ENCODE measurements around the gene COLEC11.

GRCh38 chr2:3626812-3627499 lies 32.0 kb downstream of the COLEC11 start:
- TF ChIP-seq POLR2A (IDR thresholded peaks at IDR 0.05; ENCODE audit: low read depth, low read length), result no peak
- TF ChIP-seq TAF1 (IDR thresholded peaks at IDR 0.05; ENCODE audit: borderline replicate concordance, low read depth, low read length), result no peak
- no peak for TF ChIP-seq POLR2AphosphoS5 (IDR thresholded peaks at IDR 0.05; ENCODE audit: low read depth, low read length)

Data from GM12892 (cell line).